HepG2 (cell line): ENCODE results near the gene IRS4. TPM values are rescaled to one million over a fixed set of nuclear protein-coding genes. Genes with fewer than 3 reads are reported as not detected.

Experiments used
- ATAC-seq: fragments of 200-7000 bp; cut with Tn5 transposase; 3 replicates; pipeline ENCODE4 v1.9.1; 2020; ENCODE audit warnings: mild to moderate bottlenecking, moderate library complexity
- BruUV-seq: library from RNA; stranded (reverse); fragments of 400-500 nt; replicated peaks from 2 replicates; lab custom pipeline; 2021; lab: Mats Ljungman, UMichigan
- CTCF ChIA-PET: fragments of 300-600 bp; formaldehyde crosslinking; extraction: SDS; loops from one replicate; lab custom pipeline; 2021; ENCODE audit warnings: low total read pairs, inconsistent platforms, low intra/inter-chr PET ratio; lab: Yijun Ruan, JAX
- POLR2A ChIA-PET: fragments of 350-600 bp; sonication (Branson Sonifier 250); formaldehyde crosslinking; loops from one replicate; lab custom pipeline; 2020; ENCODE audit warnings: antibody characterized with exemption, inconsistent platforms; lab: Yijun Ruan, JAX
- DNase-seq: peaks from one replicate; pipeline ENCODE4 v3.0.0-alpha.2; 2015; ENCODE audit warnings: low spot score
- FAIRE-seq: peaks from 3 replicates; lab custom pipeline; 2011; peaks lifted over from hg19 to GRCh38; lab: Jason Lieb, UNC
- H2AFZ ChIP-seq: one replicate; pipeline ENCODE4 v1.6.1; 2011; ENCODE audit warnings: low read length, inconsistent platforms
- H3K27ac ChIP-seq: fragments of 300-600 bp; 3 replicates; pipeline ENCODE4 v1.8.0; 2011; ENCODE audit warnings: mixed run types, mild to moderate bottlenecking, mixed read lengths, low read length, inconsistent platforms; ENCODE audit not compliant: insufficient read depth; ENCODE audit errors: extremely low read length
- H3K27me3 ChIP-seq, 2 experiments: fragments of 200-600 bp in 1 of 2; 2 replicates in 1 of 2; 3 replicates in 1 of 2; pipeline versions ENCODE4 v1.6.0 to v1.8.0; 2011; ENCODE audit warnings: low read length in 2 of 2, mild to moderate bottlenecking in 2 of 2, moderate library complexity in 2 of 2, inconsistent platforms in 1 of 2; ENCODE audit not compliant: insufficient read depth in 2 of 2, control insufficient read depth in 1 of 2
- H3K36me3 ChIP-seq, 2 experiments: fragments of 200-600 bp in 1 of 2; replicated peaks in 1 of 2; 2 replicates in 1 of 2; 3 replicates in 1 of 2; pipeline versions ENCODE4 v1.5.1 to v1.8.0; 2011; ENCODE audit warnings: low read length in 2 of 2, inconsistent platforms in 1 of 2; ENCODE audit not compliant: insufficient read depth in 2 of 2, control insufficient read depth in 1 of 2
- H3K4me1 ChIP-seq: 2 replicates; pipeline ENCODE4 v1.5.1; 2012; ENCODE audit warnings: low read length, inconsistent platforms; ENCODE audit not compliant: insufficient read depth
- H3K4me2 ChIP-seq: 2 replicates; pipeline ENCODE4 v1.6.0; 2011; ENCODE audit warnings: low read depth, low read length, inconsistent platforms
- H3K4me3 ChIP-seq, 3 experiments: fragments of 200-600 bp in 1 of 3; sonication (generic), shearing (Covaris generic) in 1 of 3; replicated peaks in 1 of 3; 2 replicates each; pipeline ENCODE4 v1.5.1; 2011 to 2016; ENCODE audit warnings: low read length in 3 of 3, inconsistent platforms in 2 of 3, low read depth in 2 of 3, mild to moderate bottlenecking in 2 of 3, control low read depth in 1 of 3, mixed read lengths in 1 of 3; ENCODE audit not compliant: insufficient read depth in 1 of 3
- H3K79me2 ChIP-seq: one replicate; pipeline ENCODE4 v1.6.1; 2011; ENCODE audit warnings: low read length, inconsistent platforms; ENCODE audit not compliant: insufficient read depth
- H3K9ac ChIP-seq: 2 replicates; pipeline ENCODE4 v1.6.0; 2011; ENCODE audit warnings: mild to moderate bottlenecking, low read depth, low read length, inconsistent platforms; ENCODE audit not compliant: insufficient read depth
- H3K9me3 ChIP-seq: 2 replicates; pipeline ENCODE4 v1.5.1; 2012; ENCODE audit warnings: mild to moderate bottlenecking, low read length
- H4K20me1 ChIP-seq: 2 replicates; pipeline ENCODE4 v1.6.0; 2011; ENCODE audit warnings: inconsistent platforms, mild to moderate bottlenecking, low read length, moderate library complexity; ENCODE audit not compliant: insufficient read depth
- CHD4 ChIP-seq: fragments of 200-600 bp; sonication (generic); IDR thresholded peaks from 2 replicates; pipeline ENCODE4 v1.7.0; 2017; ENCODE audit warnings: mild to moderate bottlenecking, low read length, borderline replicate concordance
- GMEB2 ChIP-seq: IDR thresholded peaks from 2 replicates; pipeline ENCODE4 v1.6.1; 2016; ENCODE audit warnings: missing biosample characterization, missing genetic modification reagents, low read depth
- HOXA5 ChIP-seq: sonication (generic); formaldehyde crosslinking; IDR thresholded peaks from 2 replicates; pipeline ENCODE4 v1.4.0; 2020; ENCODE audit warnings: missing genetic modification reagents
- RFXANK ChIP-seq: IDR thresholded peaks from 2 replicates; pipeline ENCODE4 v1.6.1; 2016
- SIN3B ChIP-seq: fragments of 150-350 bp; IDR thresholded peaks from 2 replicates; pipeline ENCODE4 v1.6.1; 2014; ENCODE audit warnings: low read length
- SNRNP70 ChIP-seq: fragments of 200-400 bp; formaldehyde crosslinking; IDR thresholded peaks from 2 replicates; pipeline ENCODE4 v1.6.1; 2017; ENCODE audit warnings: mild to moderate bottlenecking, low read depth, low read length, moderate library complexity
- ZBTB38 ChIP-seq: sonication (generic); formaldehyde crosslinking; IDR thresholded peaks from 2 replicates; pipeline ENCODE4 v1.5.1; 2020; ENCODE audit warnings: mild to moderate bottlenecking, missing genetic modification reagents
- ZNF496 ChIP-seq: sonication (generic); formaldehyde crosslinking; IDR thresholded peaks from 2 replicates; pipeline ENCODE4 v1.8.1; 2023; ENCODE audit warnings: mild to moderate bottlenecking, moderate library complexity, missing genetic modification reagents; ENCODE audit not compliant: insufficient replicate concordance
- WGBS: methylation state at CpG from one replicate; pipeline ENCODE4 v1.1.6; 2017; ENCODE audit warnings: low lambda C conversion rate; 5-methylcytosine and 5-hydroxymethylcytosine counted together
- in situ Hi-C: cut with HindIII; loops from 2 replicates; pipeline ENCODE4 v1.10.0; 2017; ENCODE audit warnings: low pct_unique_long_range_greater_than_20kb; ENCODE audit not compliant: extremely low pct_ligation_motif_present
- intact Hi-C: fragments of 100-400 bp; cut with micrococcal nuclease; formaldehyde crosslinking; loops from one replicate; pipeline ENCODE4 v1.10.0; 2022; ENCODE audit not compliant: unreplicated experiment
- polyA plus RNA-seq, 8 experiments: library from polyadenylated mRNA; depleted of rRNA in 3 of 8; stranded (reverse) in 7 of 8; unstranded in 1 of 8; fragments of >200 nt; fragmentation: Illumina TruSeq in 4 of 8; extraction: Trizol in 4 of 8; gene quantifications; 2 replicates each; pipeline versions ENCODE4 v1.2.1 to v1.2.3, GENCODE V29; 2011 to 2016; ENCODE audit warnings: low read depth in 4 of 8, missing spikeins in 1 of 8, mixed read lengths in 1 of 8; ENCODE audit not compliant: insufficient read depth in 1 of 8
- total RNA-seq, 5 experiments: library from RNA; depleted of rRNA; stranded (reverse); fragments of >200 nt; fragmentation: Illumina TruSeq; extraction: Trizol; gene quantifications; 2 replicates each; pipeline ENCODE4 v1.2.3, GENCODE V29; 2016; ENCODE audit warnings: low read depth in 1 of 5
- TF ChIP-seq, protein P1 (sequence below): IDR thresholded peaks from 2 replicates; pipeline ENCODE4 v1.6.1; 2012; ENCODE audit warnings: low read depth, low read length, improper control_type of control experiment
- TF ChIP-seq, protein P2 (sequence below): sonication (generic); formaldehyde crosslinking; IDR thresholded peaks from 2 replicates; pipeline ENCODE4 v1.9.0; 2021; ENCODE audit warnings: missing genetic modification reagents, mild to moderate bottlenecking, borderline replicate concordance

IRS4 gene
- total and polyA plus RNA-seq, 2 of the 13 experiments (the other 11 are each of a cell fraction or from before 2014, with no cell fraction given): not detected

DNA sequence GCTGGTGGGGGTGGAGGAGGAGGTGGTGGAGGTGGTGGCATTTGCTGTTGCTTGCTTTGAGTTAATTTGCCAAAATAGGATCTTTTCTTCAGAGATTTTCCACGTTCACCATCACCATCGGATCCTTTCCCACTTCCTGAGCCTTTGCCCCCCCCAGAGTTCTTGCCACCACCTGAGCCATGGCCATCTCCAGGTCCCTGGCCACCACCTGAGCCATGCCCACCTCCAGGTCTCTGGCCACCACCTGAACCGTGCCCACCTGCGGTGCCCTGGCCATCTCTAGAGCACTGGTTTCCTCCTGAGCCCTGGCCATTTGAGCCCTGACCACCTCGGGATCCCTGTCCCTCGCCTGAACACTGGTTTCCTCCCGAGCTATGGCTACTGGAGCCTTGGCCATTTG lies 1.9 kb downstream of the IRS4 start:
- Histone ChIP-seq H3K4me1 (no peaks in the 10 kb centered on the region), H3K9ac (no peak overlapping the region), H2AFZ (no peak overlapping the region), H3K4me2 (no peak overlapping the region), H3K79me2 (no peaks in the 10 kb centered on the region), H3K9me3 (no peaks in the 10 kb centered on the region), H3K27me3 (no peaks in the 10 kb centered on the region; a peak in 1 of 5 replicates), H3K4me3 (no peak overlapping the region), H4K20me1 (no peaks in the 10 kb centered on the region), H3K36me3 (no peaks in the 10 kb centered on the region), H3K27ac (no peak overlapping the region)
- 0% methylated on average over 2 of the region's 7 CpGs for WGBS
- DNase-seq (no peak), FAIRE-seq (no peak), ATAC-seq (no peak)
- BruUV-seq: no TSS peak
- TF ChIP-seq HOXA5 (CRISPR knock-in tag) (no peak), RFXANK (CRISPR knock-in tag) (no peak), CHD4 (no peak)
- intact Hi-C loops (no loop called here), in situ Hi-C loops (no loop called here)
- ChIA-PET CTCF (no interaction called here), POLR2A (no interaction called here)

- no peaks in the 10 kb centered on the region; a peak in 1 of 5 replicates for H3K27me3 ChIP-seq
- no peaks in the 10 kb centered on the region for H3K4me1 ChIP-seq
- H2AFZ ChIP-seq: no peak overlapping the region
- no CpG with 5 or more reads among the region's 39 CpGs for WGBS
- no peak overlapping the region for H3K4me2 ChIP-seq
- intact Hi-C loops: no loop called here
- ChIA-PET POLR2A (no interaction called here), CTCF (no interaction called here)
- no peak for DNase-seq
- no peaks in the 10 kb centered on the region for H3K79me2 ChIP-seq
- no peaks in the 10 kb centered on the region for H3K9me3 ChIP-seq
- H3K9ac ChIP-seq: no peak overlapping the region
- H3K27ac ChIP-seq: no peak overlapping the region
- H3K4me3 ChIP-seq: no peak overlapping the region
- ATAC-seq: no peak
- H4K20me1 ChIP-seq: no peaks in the 10 kb centered on the region
- in situ Hi-C loops: no loop called here
- BruUV-seq: no TSS peak
- no peak for FAIRE-seq
- H3K36me3 ChIP-seq: no peaks in the 10 kb centered on the region
- TF ChIP-seq SNRNP70: no peak
- TF ChIP-seq, protein P1, sequence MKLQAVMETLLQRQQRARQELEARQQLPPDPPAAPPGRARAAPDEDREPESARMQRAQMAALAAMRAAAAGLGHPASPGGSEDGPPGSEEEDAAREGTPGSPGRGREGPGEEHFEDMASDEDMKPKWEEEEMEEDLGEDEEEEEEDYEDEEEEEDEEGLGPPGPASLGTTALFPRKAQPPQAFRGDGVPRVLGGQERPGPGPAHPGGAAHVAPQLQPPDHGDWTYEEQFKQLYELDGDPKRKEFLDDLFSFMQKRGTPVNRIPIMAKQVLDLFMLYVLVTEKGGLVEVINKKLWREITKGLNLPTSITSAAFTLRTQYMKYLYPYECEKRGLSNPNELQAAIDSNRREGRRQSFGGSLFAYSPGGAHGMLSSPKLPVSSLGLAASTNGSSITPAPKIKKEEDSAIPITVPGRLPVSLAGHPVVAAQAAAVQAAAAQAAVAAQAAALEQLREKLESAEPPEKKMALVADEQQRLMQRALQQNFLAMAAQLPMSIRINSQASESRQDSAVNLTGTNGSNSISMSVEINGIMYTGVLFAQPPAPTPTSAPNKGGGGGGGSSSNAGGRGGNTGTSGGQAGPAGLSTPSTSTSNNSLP: no peak
- no peak for TF ChIP-seq GMEB2 (CRISPR knock-in tag)
- TF ChIP-seq, protein P2, sequence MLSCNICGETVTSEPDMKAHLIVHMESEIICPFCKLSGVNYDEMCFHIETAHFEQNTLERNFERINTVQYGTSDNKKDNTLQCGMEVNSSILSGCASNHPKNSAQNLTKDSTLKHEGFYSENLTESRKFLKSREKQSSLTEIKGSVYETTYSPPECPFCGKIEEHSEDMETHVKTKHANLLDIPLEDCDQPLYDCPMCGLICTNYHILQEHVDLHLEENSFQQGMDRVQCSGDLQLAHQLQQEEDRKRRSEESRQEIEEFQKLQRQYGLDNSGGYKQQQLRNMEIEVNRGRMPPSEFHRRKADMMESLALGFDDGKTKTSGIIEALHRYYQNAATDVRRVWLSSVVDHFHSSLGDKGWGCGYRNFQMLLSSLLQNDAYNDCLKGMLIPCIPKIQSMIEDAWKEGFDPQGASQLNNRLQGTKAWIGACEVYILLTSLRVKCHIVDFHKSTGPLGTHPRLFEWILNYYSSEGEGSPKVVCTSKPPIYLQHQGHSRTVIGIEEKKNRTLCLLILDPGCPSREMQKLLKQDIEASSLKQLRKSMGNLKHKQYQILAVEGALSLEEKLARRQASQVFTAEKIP: no peak
- no peak for TF ChIP-seq ZBTB38 (CRISPR knock-in tag)
- TF ChIP-seq ZNF496 (CRISPR knock-in tag): no peak
- no peak for TF ChIP-seq SIN3B
Measured at GRCh38 chrX:108732630-108733321, 3.6 kb downstream of the IRS4 start.
